Measurements from ENCODE around the gene CDCA4.

The CDCA4 gene

GRCh38 chr14:105011312-105011990 lies 9.4 kb downstream of the CDCA4 start:
- no peak for DNase-seq

DNA sequence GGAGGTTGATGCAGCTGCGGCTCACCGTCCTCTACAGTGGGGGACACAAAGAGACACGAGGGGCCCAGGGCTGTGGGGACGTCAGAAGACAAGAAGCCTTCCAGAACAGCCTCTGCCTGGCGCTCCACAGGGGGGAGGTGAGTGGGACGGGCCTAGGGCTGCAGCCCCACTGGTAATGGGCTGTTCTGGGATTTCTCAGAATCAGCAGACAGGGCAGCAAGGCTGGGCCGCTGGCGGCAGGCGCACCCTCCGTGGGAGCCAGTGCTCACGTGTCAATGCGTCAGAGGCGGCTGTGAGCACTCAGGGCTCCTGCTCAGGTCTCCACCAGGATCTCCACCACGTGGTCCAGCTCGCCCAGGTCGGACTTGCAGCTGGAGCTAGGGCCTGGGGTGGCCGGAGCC lies 10.0 kb downstream of the CDCA4 start:
- no peak for DNase-seq

- DNase-seq: no peak
These were observed 10.8 kb downstream of the CDCA4 start for GRCh38 chr14:105010106-105010505.

DNA sequence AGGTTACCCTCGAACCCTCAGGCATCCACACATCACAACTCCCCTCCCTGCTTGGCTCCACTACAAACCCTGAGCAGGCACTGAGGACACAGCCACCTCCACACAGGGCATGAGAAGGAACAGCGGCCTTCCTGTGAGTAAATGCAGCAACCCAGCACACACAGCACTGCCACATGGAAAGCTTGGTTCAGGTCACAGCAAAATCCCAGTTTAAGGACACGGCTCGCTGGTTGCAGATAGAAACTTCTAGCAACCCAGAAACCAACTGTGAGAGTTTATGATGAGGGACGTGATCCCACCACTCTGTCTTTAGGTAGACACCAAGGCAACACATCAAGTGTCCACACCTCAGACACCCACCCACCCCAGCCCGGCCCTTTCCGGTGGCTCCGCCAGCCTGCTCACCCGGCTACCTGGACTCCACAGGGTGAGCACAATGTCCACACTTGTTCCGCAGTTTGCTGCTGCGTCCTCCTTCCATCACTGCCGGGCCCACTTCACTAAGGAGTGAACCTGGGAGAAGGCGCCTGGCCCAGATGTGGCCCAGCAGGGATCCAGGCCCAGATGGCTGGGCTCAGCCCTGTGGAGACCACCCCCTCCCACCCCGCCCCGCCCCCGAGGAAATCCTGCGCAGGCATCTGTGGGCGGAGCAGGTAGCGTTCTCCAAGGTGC lies 13.2 kb downstream of the CDCA4 start:
- no peak for DNase-seq

DNA sequence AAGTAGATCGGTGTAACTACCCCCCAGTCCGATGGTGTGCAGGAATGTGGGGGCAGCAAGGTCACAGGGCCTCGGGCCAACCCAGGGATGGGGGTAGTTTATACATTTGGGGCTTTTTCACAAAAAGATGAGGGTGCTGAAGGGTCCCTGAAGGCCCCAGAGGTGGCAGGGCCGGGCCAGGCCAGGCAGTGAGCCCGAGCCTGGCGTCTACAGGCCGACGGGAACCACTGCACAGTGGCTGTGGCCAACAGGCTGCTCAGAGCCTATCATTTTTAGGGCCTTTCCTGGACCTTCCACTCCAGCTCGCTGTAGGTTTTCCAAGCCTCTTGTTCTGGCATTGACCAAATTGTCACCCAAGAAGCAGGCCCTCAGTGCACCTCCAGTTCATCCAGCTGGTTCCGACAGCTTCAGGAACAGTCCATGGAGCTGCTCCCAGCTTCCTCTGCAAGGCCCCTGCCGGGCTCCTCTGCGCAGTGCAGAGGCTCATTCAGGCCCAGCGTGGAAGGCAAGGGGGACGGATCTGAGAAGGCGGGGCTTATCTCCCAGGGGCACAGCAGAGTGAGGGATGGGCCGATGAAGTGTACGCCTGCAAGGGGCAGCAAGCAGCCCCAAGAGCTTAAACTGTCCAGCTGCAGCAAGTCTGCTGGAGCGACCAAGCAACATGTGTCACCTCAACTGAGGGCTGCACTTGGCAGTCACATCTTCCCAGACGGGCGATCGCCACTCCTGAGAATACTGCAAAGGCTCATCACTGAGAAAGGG lies 13.9 kb downstream of the CDCA4 start:
- DNase-seq: no peak

DNA sequence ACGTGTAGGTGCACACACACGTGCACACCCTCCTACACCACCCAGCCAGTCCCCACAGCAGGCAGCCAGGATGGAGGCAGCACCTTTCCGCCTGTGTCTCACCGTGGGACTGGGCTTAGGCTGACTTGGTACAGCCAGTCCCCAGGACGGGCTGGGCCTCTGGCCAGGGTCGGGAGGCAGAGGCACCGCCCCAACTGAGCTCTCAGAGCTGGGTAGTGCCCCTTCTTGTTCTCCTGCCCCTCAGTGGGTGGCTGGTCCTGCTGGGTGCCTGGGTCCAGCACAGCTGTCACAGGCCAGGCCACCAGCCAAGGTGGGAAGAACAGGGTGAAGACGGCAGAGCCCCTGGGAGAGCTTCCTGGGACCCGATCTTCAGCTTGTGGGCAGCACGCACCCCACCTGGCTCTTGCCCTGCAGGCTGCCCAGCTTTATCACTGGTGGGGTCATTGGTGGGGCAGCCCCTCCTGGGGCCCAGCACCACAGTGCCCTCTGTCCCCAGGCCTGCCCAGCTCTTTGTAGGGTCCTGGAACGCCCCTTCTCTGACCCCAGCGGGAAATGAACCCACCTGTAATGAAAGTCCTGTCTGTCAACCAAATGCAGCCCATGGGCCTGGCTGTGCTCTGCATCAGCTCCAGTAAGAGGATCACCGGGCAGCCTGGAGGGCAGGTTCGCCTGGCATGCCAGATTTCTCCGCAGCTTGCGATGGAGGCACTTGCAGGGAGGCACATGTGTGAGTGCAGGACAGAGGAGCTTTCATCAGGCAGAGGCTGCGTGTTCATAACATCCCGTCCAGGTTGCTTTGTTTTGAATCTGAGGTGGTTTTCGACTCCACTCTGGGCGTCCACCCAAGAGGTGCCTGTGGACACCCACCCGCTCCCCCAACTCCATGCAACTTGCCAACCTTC lies 14.7 kb downstream of the CDCA4 start:
- no peak for DNase-seq

GRCh38 chr14:105005329-105005928 lies 15.5 kb downstream of the CDCA4 start:
- no peak for DNase-seq

GRCh38 chr14:104999361-104999760 lies 21.5 kb downstream of the CDCA4 start:
- DNase-seq: no peak

DNA sequence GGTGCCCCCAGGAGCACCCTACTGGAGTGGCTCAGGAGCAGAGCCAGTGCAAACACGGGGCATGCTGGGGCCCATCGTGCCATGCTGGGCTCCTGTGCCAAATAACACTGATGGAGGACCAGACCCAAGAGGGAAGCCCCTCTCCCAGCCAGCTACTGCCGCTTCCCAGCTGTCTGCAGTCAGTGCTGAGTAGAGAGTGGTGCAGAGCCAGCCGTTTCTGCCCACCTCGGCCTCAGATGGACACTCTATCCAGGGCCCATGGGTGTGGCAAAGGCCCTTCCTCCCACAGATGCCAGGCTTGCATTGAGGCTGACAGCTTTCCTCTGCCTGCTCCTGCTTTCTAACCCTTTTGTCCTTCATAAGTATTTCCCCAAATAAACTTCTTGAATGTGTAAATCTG lies 22.1 kb downstream of the CDCA4 start:
- DNase-seq: no peak

DNA sequence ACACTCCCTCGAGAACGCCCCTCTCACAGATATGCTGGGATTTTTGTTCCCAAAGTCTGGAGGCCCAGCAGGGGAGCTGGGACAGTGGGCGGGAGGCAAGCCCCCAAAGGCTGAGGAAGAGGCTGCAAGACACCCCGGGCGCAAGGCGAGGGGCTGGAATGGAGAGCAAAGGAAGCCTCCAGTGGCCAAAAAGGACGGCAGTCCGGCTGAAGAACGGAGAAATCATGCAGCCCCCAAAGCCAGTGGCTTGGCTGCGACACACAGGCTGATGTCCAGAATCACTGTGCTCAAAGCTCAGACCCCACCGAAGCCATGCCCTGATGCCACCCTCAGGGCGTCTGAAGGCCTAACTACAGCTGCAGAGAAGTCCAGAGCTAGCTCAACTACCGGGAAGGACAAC lies 24.4 kb downstream of the CDCA4 start:
- DNase-seq: no peak

DNA sequence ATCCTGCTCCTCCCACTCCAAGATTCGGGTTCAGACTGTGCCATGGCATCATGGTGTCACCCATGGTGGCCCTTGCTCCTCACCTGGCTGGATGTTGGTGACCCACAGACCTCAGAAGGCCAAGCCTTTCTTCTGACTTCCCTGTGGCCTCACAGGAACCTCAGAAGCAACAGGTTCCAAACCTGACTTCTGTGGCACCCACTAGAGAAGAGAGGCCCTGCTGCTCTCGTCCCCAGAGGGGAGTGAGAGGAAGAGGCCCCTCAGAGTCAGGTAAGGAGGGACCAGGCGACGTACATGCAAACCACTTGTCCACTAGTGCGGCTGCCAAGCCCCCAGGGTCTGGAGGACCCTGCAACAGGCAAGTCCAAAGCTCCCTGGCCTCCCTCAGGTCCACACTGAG lies 24.9 kb downstream of the CDCA4 start:
- no peak for DNase-seq

DNA sequence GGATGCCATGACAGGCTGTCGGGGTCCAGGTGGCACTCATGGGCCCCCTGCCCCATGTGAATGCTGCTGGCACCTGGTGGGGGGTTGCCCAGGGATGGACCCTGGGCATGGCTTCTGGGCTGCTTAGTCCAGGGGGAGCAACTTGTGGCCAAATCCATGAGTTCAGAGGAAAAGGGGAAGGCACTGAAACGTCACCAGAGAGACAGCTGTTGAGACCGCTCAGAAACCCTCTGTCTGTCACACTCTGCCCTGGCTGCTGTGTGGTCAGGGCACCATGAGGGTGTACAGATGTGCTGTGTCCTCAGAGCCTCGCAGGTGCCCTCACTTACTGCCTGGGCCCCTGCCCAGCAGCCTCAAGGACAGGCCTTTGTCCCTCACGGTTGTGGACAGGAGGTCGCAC lies 25.9 kb downstream of the CDCA4 start:
- no peak for DNase-seq

- no peak for DNase-seq
These were observed 26.9 kb downstream of the CDCA4 start for GRCh38 chr14:104993808-104994591.

DNA sequence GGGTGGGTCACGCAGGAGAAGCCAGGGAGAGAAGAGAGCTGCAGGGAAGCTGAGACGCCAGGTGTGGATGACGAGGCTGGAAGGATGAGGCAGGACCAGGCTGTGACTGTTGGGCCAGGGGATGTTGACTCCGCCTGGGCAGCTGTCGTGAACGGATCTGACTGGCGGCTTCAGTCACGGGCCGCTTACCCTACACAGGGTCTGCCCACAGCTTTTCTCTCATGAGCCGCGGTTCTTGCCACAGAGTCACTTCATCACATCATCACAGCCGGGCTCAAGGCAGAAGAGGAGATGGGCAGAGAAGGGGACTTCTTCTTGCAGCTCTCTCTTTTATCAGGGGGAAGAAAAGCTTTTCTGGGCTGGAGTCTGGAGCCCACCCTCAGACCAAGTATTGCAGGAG lies 27.6 kb downstream of the CDCA4 start:
- no peak for DNase-seq

- no peak for DNase-seq
These were observed 28.4 kb downstream of the CDCA4 start for GRCh38 chr14:104992501-104992900.

- no peak for DNase-seq
These were observed 29.0 kb downstream of the CDCA4 start for GRCh38 chr14:104991896-104992230.

GRCh38 chr14:104989951-104990303 lies 31.0 kb downstream of the CDCA4 start:
- DNase-seq: no peak

DNA sequence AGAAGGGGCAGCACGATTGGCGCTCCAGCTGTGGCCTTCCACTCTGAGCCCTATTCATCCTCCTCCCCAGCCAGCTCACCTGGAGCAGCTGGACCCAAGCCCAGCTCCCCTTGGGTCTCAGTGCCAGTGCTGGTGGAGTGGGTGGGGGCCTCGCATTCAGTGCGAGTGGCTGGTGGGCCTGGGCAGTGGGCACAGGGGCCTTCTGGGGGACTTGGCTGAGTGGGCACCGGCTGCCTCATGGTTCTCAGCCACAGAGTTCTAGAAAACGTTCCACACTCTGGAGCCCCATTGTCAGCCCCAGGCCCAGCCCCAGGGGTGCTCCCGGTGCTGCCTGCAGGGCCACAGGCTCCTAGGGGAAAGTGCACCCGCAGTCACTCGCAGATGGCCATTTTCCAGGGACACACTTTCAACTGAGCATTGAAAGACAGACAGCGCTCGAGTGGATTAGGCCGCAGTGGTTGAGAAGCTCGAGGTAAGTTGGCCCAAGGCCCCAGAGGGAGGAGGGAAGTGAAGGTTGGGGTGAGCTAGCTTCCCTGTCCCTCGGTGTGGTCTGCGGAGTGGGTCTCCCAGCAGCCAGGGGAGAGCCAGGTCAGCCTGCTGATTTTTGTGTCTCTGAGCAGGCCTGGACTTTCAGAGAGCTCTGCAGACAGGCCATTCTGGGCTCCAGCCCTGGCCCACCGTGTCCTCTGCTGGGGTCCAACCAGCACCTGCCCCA lies 31.5 kb downstream of the CDCA4 start:
- DNase-seq: no peak

- no peak for DNase-seq
These were observed 34.3 kb downstream of the CDCA4 start for GRCh38 chr14:104986487-104987164.

- peak; percentile 90 for DNase-seq
These were observed 35.0 kb downstream of the CDCA4 start, which contains the start of gene CLBA1 for GRCh38 chr14:104985675-104986486. CLBA1 (plus strand) TSS chr14:104985788; CDS start chr14:104986432, 644 bp downstream.
